Karpas-422 (cell line): ENCODE results near the gene PTGDR2. TPM values are rescaled to one million over a fixed set of nuclear protein-coding genes. Genes with fewer than 3 reads are reported as not detected.

Experiments
- DNase-seq: peaks from one replicate; pipeline ENCODE4 v3.0.0-alpha.2; 2015
- H2AFZ ChIP-seq: fragments of 200-600 bp; sonication (generic); 2 replicates; pipeline ENCODE4 v1.6.1; 2014; ENCODE audit warnings: antibody characterized with exemption, low read length, mixed read lengths
- H3K27ac ChIP-seq: fragments of 200-600 bp; sonication (generic); 2 replicates; pipeline ENCODE4 v1.5.1; 2014; ENCODE audit warnings: mild to moderate bottlenecking, low read length, moderate library complexity
- H3K27me3 ChIP-seq: fragments of 200-600 bp; sonication (generic); 2 replicates; pipeline ENCODE4 v1.6.1; 2014; ENCODE audit warnings: low read length, mixed read lengths
- H3K36me3 ChIP-seq: fragments of 200-600 bp; sonication (generic); 2 replicates; pipeline ENCODE4 v1.6.1; 2014; ENCODE audit warnings: low read length, mixed read lengths; ENCODE audit not compliant: insufficient read depth
- H3K4me1 ChIP-seq: fragments of 200-600 bp; sonication (generic); 2 replicates; pipeline ENCODE4 v1.6.1; 2014; ENCODE audit warnings: mild to moderate bottlenecking, low read length, mixed read lengths
- H3K4me2 ChIP-seq: fragments of 200-600 bp; sonication (generic); 2 replicates; pipeline ENCODE4 v1.6.1; 2014; ENCODE audit warnings: low read length, low read depth, mild to moderate bottlenecking; ENCODE audit not compliant: poor library complexity, severe bottlenecking
- H3K4me3 ChIP-seq: fragments of 200-600 bp; sonication (generic); 2 replicates; pipeline ENCODE4 v1.5.1; 2014; ENCODE audit warnings: mild to moderate bottlenecking, antibody characterized with exemption, low read length, mixed read lengths
- H3K79me2 ChIP-seq: fragments of 200-600 bp; sonication (generic); 2 replicates; pipeline ENCODE4 v1.6.1; 2014; ENCODE audit warnings: mild to moderate bottlenecking, low read length, mixed read lengths
- H3K9ac ChIP-seq: fragments of 200-600 bp; sonication (generic); 2 replicates; pipeline ENCODE4 v1.6.0; 2014; ENCODE audit warnings: low read length
- H3K9me2 ChIP-seq: fragments of 200-600 bp; sonication (generic), shearing (Covaris generic); replicated peaks from 2 replicates; pipeline ENCODE4 v1.6.0; 2014; ENCODE audit warnings: mild to moderate bottlenecking, low read length, moderate library complexity; ENCODE audit not compliant: insufficient read depth
- H3K9me3 ChIP-seq: fragments of 300-700, 200-600 bp; sonication (generic); 2 replicates; pipeline ENCODE4 v1.6.1; 2014; ENCODE audit warnings: low read length, mixed read lengths
- H4K20me1 ChIP-seq: fragments of 200-600 bp; sonication (generic); 2 replicates; pipeline ENCODE4 v1.6.1; 2014; ENCODE audit warnings: mild to moderate bottlenecking, antibody characterized with exemption, low read length, low read depth; ENCODE audit not compliant: insufficient read depth
- total RNA-seq: library from RNA; depleted of rRNA; stranded (reverse); fragments of >200 nt; shearing (Covaris generic); gene quantifications from 2 replicates; pipeline ENCODE4 v1.2.3, GENCODE V29; 2014; ENCODE audit warnings: low replicate concordance

PTGDR2 gene
- total RNA-seq, 1 experiment from 2014 or later: not detected

GRCh38 chr11:60821827-60822599 is 33.7 kb downstream of the PTGDR2 start:
- Histone ChIP-seq H3K9me3 (peaks cover 3% of the 10 kb centered on the region), H3K79me2 (no peaks in the 10 kb centered on the region), H4K20me1 (no peaks in the 10 kb centered on the region), H3K9ac (no peak overlapping the region), H3K4me2 (peak overlapping the region; percentile 49), H3K4me3 (peak overlapping the region; percentile 6; the same call in 1 of the 2 replicates), H3K4me1 (peaks cover 30% of the 10 kb centered on the region), H3K36me3 (no peaks in the 10 kb centered on the region), H3K27ac (no peak overlapping the region), H3K9me2 (no peaks in the 10 kb centered on the region), H2AFZ (peak overlapping the region; percentile 20; the same call in 1 of the 2 replicates), H3K27me3 (peaks cover 1% of the 10 kb centered on the region; the same call in 1 of the 2 replicates)
- peak; percentile 50 for DNase-seq

- peaks cover 10% of the 10 kb centered on the region for H3K9me3 ChIP-seq
- H3K79me2 ChIP-seq: no peaks in the 10 kb centered on the region
- no peaks in the 10 kb centered on the region; the same call in 1 of the 2 replicates for H3K36me3 ChIP-seq
- H3K9ac ChIP-seq: no peak overlapping the region
- H3K27me3 ChIP-seq: peaks cover 4% of the 10 kb centered on the region; the same call in 1 of the 2 replicates
- H2AFZ ChIP-seq: no peak overlapping the region
- H3K4me1 ChIP-seq: peaks cover 15% of the 10 kb centered on the region
- DNase-seq: no peak
- H3K4me2 ChIP-seq: no peak overlapping the region
- H3K4me3 ChIP-seq: no peak overlapping the region
- no peaks in the 10 kb centered on the region for H4K20me1 ChIP-seq
- no peaks in the 10 kb centered on the region for H3K9me2 ChIP-seq
- H3K27ac ChIP-seq: no peak overlapping the region
Measured at GRCh38 chr11:60818057-60818456, 37.7 kb downstream of the PTGDR2 start.

GRCh38 chr11:60816590-60817157 is 39.1 kb downstream of the PTGDR2 start:
- Histone ChIP-seq H3K79me2 (no peaks in the 10 kb centered on the region), H4K20me1 (no peaks in the 10 kb centered on the region), H3K9ac (no peak overlapping the region), H3K9me2 (no peaks in the 10 kb centered on the region), H3K4me3 (no peak overlapping the region), H3K27me3 (peaks cover 6% of the 10 kb centered on the region; the same call in 1 of the 2 replicates), H3K4me2 (no peak overlapping the region), H3K4me1 (peaks cover 2% of the 10 kb centered on the region), H2AFZ (no peak overlapping the region), H3K36me3 (no peaks in the 10 kb centered on the region; the same call in 1 of the 2 replicates), H3K9me3 (peaks cover 10% of the 10 kb centered on the region), H3K27ac (no peak overlapping the region)
- DNase-seq: no peak

- Histone ChIP-seq H3K4me2 (no peak overlapping the region), H3K79me2 (no peaks in the 10 kb centered on the region), H3K4me1 (no peaks in the 10 kb centered on the region), H3K27me3 (peaks cover 6% of the 10 kb centered on the region; the same call in 1 of the 2 replicates), H3K9me3 (peaks cover 10% of the 10 kb centered on the region), H3K27ac (no peak overlapping the region), H3K4me3 (no peak overlapping the region), H4K20me1 (no peaks in the 10 kb centered on the region), H3K9me2 (no peaks in the 10 kb centered on the region), H2AFZ (no peak overlapping the region), H3K9ac (no peak overlapping the region), H3K36me3 (no peaks in the 10 kb centered on the region; the same call in 1 of the 2 replicates)
- no peak for DNase-seq
Measured at GRCh38 chr11:60814112-60814511, 41.6 kb downstream of the PTGDR2 start.

GRCh38 chr11:60813324-60813723 is 42.4 kb downstream of the PTGDR2 start:
- Histone ChIP-seq H3K79me2 (no peaks in the 10 kb centered on the region), H3K9me3 (peaks cover 10% of the 10 kb centered on the region), H3K9me2 (no peaks in the 10 kb centered on the region), H3K4me1 (no peaks in the 10 kb centered on the region), H3K9ac (no peak overlapping the region), H2AFZ (no peak overlapping the region), H3K36me3 (no peaks in the 10 kb centered on the region; the same call in 1 of the 2 replicates), H3K27me3 (peaks cover 6% of the 10 kb centered on the region; the same call in 1 of the 2 replicates), H3K4me2 (no peak overlapping the region), H3K4me3 (no peak overlapping the region), H4K20me1 (no peaks in the 10 kb centered on the region), H3K27ac (no peak overlapping the region)
- DNase-seq: no peak

- Histone ChIP-seq H2AFZ (no peak overlapping the region), H3K27ac (no peak overlapping the region)
Measured at GRCh38 chr11:60810569-60810968, 45.2 kb downstream of the PTGDR2 start.

GRCh38 chr11:60810151-60810550 is 45.6 kb downstream of the PTGDR2 start:
- Histone ChIP-seq H2AFZ (no peak overlapping the region), H4K20me1 (no peaks in the 10 kb centered on the region), H3K9ac (no peak overlapping the region), H3K4me2 (no peak overlapping the region), H3K27me3 (0 out of 2 replicates have a peak, but pooled peaks cover 3% of the 10 kb centered on the region), H3K4me3 (no peak overlapping the region), H3K79me2 (no peaks in the 10 kb centered on the region), H3K4me1 (no peaks in the 10 kb centered on the region), H3K9me3 (no peaks in the 10 kb centered on the region), H3K9me2 (no peaks in the 10 kb centered on the region), H3K36me3 (no peaks in the 10 kb centered on the region), H3K27ac (no peak overlapping the region)
- DNase-seq: no peak

More at GRCh38 chr11:60810569-60810968, 45.2 kb downstream of the PTGDR2 start:
- no peaks in the 10 kb centered on the region for H3K9me2 ChIP-seq
- H3K4me3 ChIP-seq: no peak overlapping the region
- H3K36me3 ChIP-seq: no peaks in the 10 kb centered on the region
- H4K20me1 ChIP-seq: no peaks in the 10 kb centered on the region
- no peaks in the 10 kb centered on the region for H3K79me2 ChIP-seq
- no peaks in the 10 kb centered on the region for H3K4me1 ChIP-seq
- H3K27me3 ChIP-seq: 0 out of 2 replicates have a peak, but pooled peaks cover 3% of the 10 kb centered on the region
- no peak for DNase-seq
- no peak overlapping the region for H3K4me2 ChIP-seq
- H3K9ac ChIP-seq: no peak overlapping the region
- H3K9me3 ChIP-seq: no peaks in the 10 kb centered on the region

- Histone ChIP-seq H3K27ac (no peak overlapping the region), H3K4me2 (no peak overlapping the region), H3K4me1 (no peaks in the 10 kb centered on the region), H3K27me3 (0 out of 2 replicates have a peak, but pooled peaks cover 3% of the 10 kb centered on the region), H3K9me3 (no peaks in the 10 kb centered on the region), H4K20me1 (no peaks in the 10 kb centered on the region), H3K9ac (no peak overlapping the region), H3K36me3 (no peaks in the 10 kb centered on the region), H3K79me2 (no peaks in the 10 kb centered on the region), H3K4me3 (no peak overlapping the region), H2AFZ (no peak overlapping the region), H3K9me2 (no peaks in the 10 kb centered on the region)
- no peak for DNase-seq
Measured at GRCh38 chr11:60809691-60810090, 46.1 kb downstream of the PTGDR2 start.
